ENCODE results near the gene ATP2C2. TPM values are rescaled to one million over a fixed set of nuclear protein-coding genes. Genes with fewer than 3 reads are reported as not detected.

ATP2C2 gene
- polyA plus RNA-seq, 1 donor (not counting 4 experiments of a cell fraction or from before 2014, with no cell fraction given) = 0.96 TPM

DNA sequence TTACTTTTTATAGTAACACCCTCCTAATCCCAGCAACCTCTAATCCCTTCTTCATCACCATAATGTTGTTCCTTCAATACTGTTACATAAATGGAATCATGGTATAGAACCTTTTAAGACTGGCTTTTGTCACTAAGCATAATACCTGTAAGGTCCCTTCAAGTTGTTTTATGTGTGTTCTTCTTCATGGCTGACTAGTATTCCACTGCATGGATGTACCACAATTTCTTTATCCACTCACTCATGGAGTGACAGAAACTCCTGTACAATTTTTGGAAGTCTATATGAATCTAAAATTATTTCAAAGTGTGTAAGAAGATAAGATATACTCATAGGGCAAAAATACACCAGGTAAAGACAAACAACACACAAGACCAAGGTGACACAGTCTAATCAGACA lies 99.4 kb downstream of the ATP2C2 start:
- H4K20me1 ChIP-seq (ENCODE audit: control insufficient read depth, extremely low read depth, insufficient read depth, low read length) = peaks cover 3% of the 10 kb centered on the region
- no peaks in the 10 kb centered on the region for H3K27me3 ChIP-seq (ENCODE audit: control insufficient read depth, extremely low read depth, insufficient read depth, low read length)
- H3K36me3 ChIP-seq (ENCODE audit: control insufficient read depth in 2 of 2, extremely low read depth in 1 of 2, insufficient read depth in 2 of 2, low read length in 2 of 2) = peaks cover 20 to 36% of the 10 kb centered on the region in 2 experiments
- H3K9me3 ChIP-seq (ENCODE audit: control insufficient read depth, low read depth, low read length) = no peaks in the 10 kb centered on the region
- no peaks in the 10 kb centered on the region for H3K9me1 ChIP-seq (ENCODE audit: control insufficient read depth, extremely low read depth, insufficient read depth, low read length)
- no peak overlapping the region for H3K4me3 ChIP-seq (ENCODE audit: control insufficient read depth in 2 of 3, extremely low read depth in 1 of 3, insufficient read depth in 2 of 3, low read depth in 1 of 3, low read length in 3 of 3)
- peaks cover 29% of the 10 kb centered on the region for H3K79me2 ChIP-seq (ENCODE audit: control insufficient read depth, insufficient read depth, low read length)
- TF ChIP-seq EZH2 (IDR thresholded peaks at IDR 0.05; ENCODE audit: low read length) = no peak
- H2AFZ ChIP-seq (ENCODE audit: control insufficient read depth, low read length) = no peak overlapping the region
- no peaks in the 10 kb centered on the region for H3K4me1 ChIP-seq (ENCODE audit: control insufficient read depth, extremely low read depth, insufficient read depth, low read length)
- no peak overlapping the region for H3K4me2 ChIP-seq (ENCODE audit: control insufficient read depth, extremely low read depth, insufficient read depth, low read depth, low read length)
- H3K9ac ChIP-seq (ENCODE audit: control insufficient read depth, extremely low read depth, insufficient read depth, low read length) = no peak overlapping the region
- dilution Hi-C loops (cut with MboI; ENCODE audit: extremely low pct_ligation_motif_present, low sequenced_read_pairs) = no loop called here
- FAIRE-seq (no peak), DNase-seq (ENCODE audit: low read depth, low spot score) (no peak)
- H3K27ac ChIP-seq (ENCODE audit: control insufficient read depth, insufficient read depth, low read length) = no peak overlapping the region

DNA sequence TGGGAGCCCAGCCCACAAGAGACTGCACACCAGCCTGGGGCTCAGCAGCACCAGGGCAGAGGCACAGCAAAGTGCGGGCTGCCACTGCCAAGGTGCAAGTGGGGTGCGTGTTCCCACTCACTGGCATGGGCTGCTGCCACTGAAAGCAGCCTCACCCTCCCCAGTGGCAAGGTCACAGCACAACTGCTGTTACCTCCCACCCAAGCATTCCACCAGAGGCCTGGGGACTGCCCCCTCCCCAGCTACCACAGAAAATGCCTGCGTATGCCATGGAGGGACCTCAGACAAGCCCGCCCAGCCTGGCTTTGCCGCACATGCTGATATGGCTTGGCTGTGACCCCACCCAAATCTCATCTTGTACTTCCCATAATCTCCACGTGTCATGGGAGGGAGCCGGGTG lies 103.0 kb downstream of the ATP2C2 start:
- Histone ChIP-seq H3K4me1 (ENCODE audit: control insufficient read depth, extremely low read depth, insufficient read depth, low read length) (no peaks in the 10 kb centered on the region), H4K20me1 (ENCODE audit: control insufficient read depth, extremely low read depth, insufficient read depth, low read length) (peaks cover 8% of the 10 kb centered on the region), H3K79me2 (ENCODE audit: control insufficient read depth, insufficient read depth, low read length) (peaks cover 52% of the 10 kb centered on the region), H3K36me3 (ENCODE audit: control insufficient read depth in 2 of 2, extremely low read depth in 1 of 2, insufficient read depth in 2 of 2, low read length in 2 of 2) (peaks cover 10 to 15% of the 10 kb centered on the region in 2 experiments), H3K9me3 (ENCODE audit: control insufficient read depth, low read depth, low read length) (no peaks in the 10 kb centered on the region), H3K4me2 (ENCODE audit: control insufficient read depth, extremely low read depth, insufficient read depth, low read depth, low read length) (no peak overlapping the region), H3K9me1 (ENCODE audit: control insufficient read depth, extremely low read depth, insufficient read depth, low read length) (no peaks in the 10 kb centered on the region), H3K4me3 (ENCODE audit: control insufficient read depth in 2 of 3, extremely low read depth in 1 of 3, insufficient read depth in 2 of 3, low read depth in 1 of 3, low read length in 3 of 3) (no peak overlapping the region), H3K27me3 (ENCODE audit: control insufficient read depth, extremely low read depth, insufficient read depth, low read length) (no peaks in the 10 kb centered on the region), H3K9ac (ENCODE audit: control insufficient read depth, extremely low read depth, insufficient read depth, low read length) (no peak overlapping the region), H2AFZ (ENCODE audit: control insufficient read depth, low read length) (no peak overlapping the region), H3K27ac (ENCODE audit: control insufficient read depth, insufficient read depth, low read length) (no peak overlapping the region)
- no peak for FAIRE-seq
- dilution Hi-C loops (cut with MboI; ENCODE audit: extremely low pct_ligation_motif_present, low sequenced_read_pairs) = no loop called here
- DNase-seq (ENCODE audit: low read depth, low spot score) = no peak
- TF ChIP-seq, protein P1, sequence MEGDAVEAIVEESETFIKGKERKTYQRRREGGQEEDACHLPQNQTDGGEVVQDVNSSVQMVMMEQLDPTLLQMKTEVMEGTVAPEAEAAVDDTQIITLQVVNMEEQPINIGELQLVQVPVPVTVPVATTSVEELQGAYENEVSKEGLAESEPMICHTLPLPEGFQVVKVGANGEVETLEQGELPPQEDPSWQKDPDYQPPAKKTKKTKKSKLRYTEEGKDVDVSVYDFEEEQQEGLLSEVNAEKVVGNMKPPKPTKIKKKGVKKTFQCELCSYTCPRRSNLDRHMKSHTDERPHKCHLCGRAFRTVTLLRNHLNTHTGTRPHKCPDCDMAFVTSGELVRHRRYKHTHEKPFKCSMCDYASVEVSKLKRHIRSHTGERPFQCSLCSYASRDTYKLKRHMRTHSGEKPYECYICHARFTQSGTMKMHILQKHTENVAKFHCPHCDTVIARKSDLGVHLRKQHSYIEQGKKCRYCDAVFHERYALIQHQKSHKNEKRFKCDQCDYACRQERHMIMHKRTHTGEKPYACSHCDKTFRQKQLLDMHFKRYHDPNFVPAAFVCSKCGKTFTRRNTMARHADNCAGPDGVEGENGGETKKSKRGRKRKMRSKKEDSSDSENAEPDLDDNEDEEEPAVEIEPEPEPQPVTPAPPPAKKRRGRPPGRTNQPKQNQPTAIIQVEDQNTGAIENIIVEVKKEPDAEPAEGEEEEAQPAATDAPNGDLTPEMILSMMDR (optimal IDR thresholded peaks at IDR 0.05 in 1 of 3, IDR thresholded peaks at IDR 0.05 in 1 of 3, conservative IDR thresholded peaks at IDR 0.05 in 1 of 3; ENCODE audit: extremely low read depth in 1 of 3, insufficient read depth in 2 of 3, low read length in 3 of 3) = no peak
- TF ChIP-seq EZH2 (IDR thresholded peaks at IDR 0.05; ENCODE audit: low read length) = no peak

DNA sequence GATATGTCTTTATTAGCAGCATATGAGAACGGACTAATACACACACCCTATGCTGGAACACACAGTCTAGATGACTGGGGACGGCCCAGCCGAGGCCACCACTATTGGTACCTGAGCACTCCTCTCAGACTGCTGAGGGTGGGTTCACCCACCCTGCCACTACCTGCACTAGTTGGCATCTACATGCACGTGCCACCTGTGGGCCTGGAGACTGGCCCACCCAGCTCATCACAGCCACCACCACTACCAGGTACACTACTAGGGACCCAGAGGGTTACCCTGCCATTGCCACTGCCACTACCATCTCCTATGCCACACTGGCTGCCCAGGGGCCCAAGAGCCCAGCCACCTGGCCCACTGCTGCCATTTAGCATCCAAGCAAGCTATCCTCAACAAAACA lies 103.6 kb downstream of the ATP2C2 start:
- Histone ChIP-seq H3K4me2 (ENCODE audit: control insufficient read depth, extremely low read depth, insufficient read depth, low read depth, low read length) (no peak overlapping the region), H3K27ac (ENCODE audit: control insufficient read depth, insufficient read depth, low read length) (no peak overlapping the region), H3K9ac (ENCODE audit: control insufficient read depth, extremely low read depth, insufficient read depth, low read length) (no peak overlapping the region), H3K4me3 (ENCODE audit: control insufficient read depth in 2 of 3, extremely low read depth in 1 of 3, insufficient read depth in 2 of 3, low read depth in 1 of 3, low read length in 3 of 3) (no peak overlapping the region), H3K9me3 (ENCODE audit: control insufficient read depth, low read depth, low read length) (no peaks in the 10 kb centered on the region), H3K27me3 (ENCODE audit: control insufficient read depth, extremely low read depth, insufficient read depth, low read length) (no peaks in the 10 kb centered on the region), H3K79me2 (ENCODE audit: control insufficient read depth, insufficient read depth, low read length) (peaks cover 52% of the 10 kb centered on the region), H3K36me3 (ENCODE audit: control insufficient read depth in 2 of 2, extremely low read depth in 1 of 2, insufficient read depth in 2 of 2, low read length in 2 of 2) (peaks cover 10 to 14% of the 10 kb centered on the region in 2 experiments), H2AFZ (ENCODE audit: control insufficient read depth, low read length) (no peak overlapping the region), H4K20me1 (ENCODE audit: control insufficient read depth, extremely low read depth, insufficient read depth, low read length) (peaks cover 8% of the 10 kb centered on the region), H3K4me1 (ENCODE audit: control insufficient read depth, extremely low read depth, insufficient read depth, low read length) (no peaks in the 10 kb centered on the region), H3K9me1 (ENCODE audit: control insufficient read depth, extremely low read depth, insufficient read depth, low read length) (no peaks in the 10 kb centered on the region)
- FAIRE-seq (no peak), DNase-seq (ENCODE audit: low read depth, low spot score) (no peak)
- no peak for TF ChIP-seq EZH2 (IDR thresholded peaks at IDR 0.05; ENCODE audit: low read length)
- TF ChIP-seq, protein P1 (optimal IDR thresholded peaks at IDR 0.05 in 1 of 3, IDR thresholded peaks at IDR 0.05 in 1 of 3, conservative IDR thresholded peaks at IDR 0.05 in 1 of 3; ENCODE audit: extremely low read depth in 1 of 3, insufficient read depth in 2 of 3, low read length in 3 of 3) = no peak
- dilution Hi-C loops (cut with MboI; ENCODE audit: extremely low pct_ligation_motif_present, low sequenced_read_pairs) = no loop called here
